H1 (cell line): Measurements from ENCODE around the gene RNU1-4.
"Not testable (repeated sequence)": the region's sequence is repeated elsewhere in the genome, so short reads cannot be mapped to it uniquely, and the experiment has no call there.

Source experiments
- RAD21 ChIP-seq, 2 experiments: IDR thresholded peaks in 1 of 2; conservative IDR thresholded peaks in 1 of 2; 2 replicates each; pipeline ENCODE4 v1.6.1; 2011; ENCODE audit warnings: low read depth in 2 of 2, low read length in 2 of 2, improper control_type of control experiment in 1 of 2, inconsistent platforms in 1 of 2, mild to moderate bottlenecking in 1 of 2, moderate library complexity in 1 of 2
- SIN3A ChIP-seq, 2 experiments: IDR thresholded peaks in 1 of 2; conservative IDR thresholded peaks in 1 of 2; 2 replicates each; pipeline ENCODE4 v1.6.1; 2011 to 2012; ENCODE audit warnings: low read length in 2 of 2, improper control_type of control experiment in 1 of 2, low read depth in 1 of 2, mild to moderate bottlenecking in 1 of 2
- TCF12 ChIP-seq: IDR thresholded peaks from 2 replicates; pipeline ENCODE4 v1.6.1; 2011; ENCODE audit warnings: low read depth, mild to moderate bottlenecking, low read length
- ZNF274 ChIP-seq: IDR thresholded peaks from 2 replicates; pipeline ENCODE4 v1.7.0; 2012; ENCODE audit warnings: low read length, borderline replicate concordance; ENCODE audit errors: extremely low read depth
- TF ChIP-seq, protein P1 (sequence below), 3 experiments: IDR thresholded peaks; 1 replicate in 2 of 3; 2 replicates in 1 of 3; pipeline versions ENCODE4 v1.5.1 to v1.6.1; 2011; ENCODE audit warnings: low read length in 3 of 3, mild to moderate bottlenecking in 3 of 3, inconsistent platforms in 2 of 3, low read depth in 1 of 3, moderate library complexity in 1 of 3; ENCODE audit not compliant: insufficient read depth in 1 of 3; ENCODE audit errors: control extremely low read depth in 1 of 3

DNA sequence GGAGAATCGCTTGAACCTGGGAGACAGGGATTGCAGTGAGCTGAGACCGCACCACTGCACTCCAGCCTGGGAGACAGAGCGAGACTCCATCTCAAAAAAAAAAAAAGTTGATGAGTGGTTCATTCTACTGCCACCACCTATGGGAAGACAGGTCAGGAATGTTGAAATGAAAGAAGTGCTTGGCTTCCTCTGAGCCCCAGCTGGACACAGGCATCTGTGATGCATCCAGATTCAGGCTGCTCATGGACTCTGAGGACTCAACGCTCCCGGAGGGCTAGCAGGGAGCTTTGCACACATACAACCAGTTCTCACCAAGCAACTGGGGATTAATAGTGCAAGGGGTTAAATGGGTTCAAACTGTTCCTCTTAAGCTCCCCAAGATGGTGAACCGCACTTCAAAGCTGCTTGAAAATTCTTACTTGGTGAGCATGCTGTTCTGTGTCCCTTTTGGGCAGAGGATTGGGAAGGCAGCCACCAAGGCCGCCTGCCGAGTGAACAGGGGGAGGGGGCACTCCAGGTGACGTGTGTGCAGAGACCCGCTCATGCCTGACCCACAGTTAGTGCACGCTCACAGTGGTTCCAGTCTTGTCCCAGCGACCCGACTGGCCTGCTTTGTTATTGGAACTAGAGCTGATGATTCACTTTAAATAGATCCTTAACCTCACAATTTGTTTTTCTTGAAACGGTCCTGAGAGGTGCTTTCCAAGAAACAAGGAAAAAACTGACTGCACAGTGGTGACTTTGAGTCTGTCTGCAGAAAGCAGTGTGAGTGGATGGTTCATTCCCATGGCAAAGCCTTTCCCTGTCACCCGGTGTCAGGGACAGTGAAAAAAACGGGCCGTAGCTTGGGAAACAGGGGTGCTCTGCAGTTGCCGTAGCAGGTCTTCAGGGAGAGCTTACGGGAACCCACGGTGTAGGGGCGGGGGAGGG, 32.2 kb downstream of the RNU1-4 start:
- TF ChIP-seq SIN3A (conservative IDR thresholded peaks at IDR 0.05 in 1 of 2, IDR thresholded peaks at IDR 0.05 in 1 of 2; ENCODE audit: low read depth in 1 of 2, low read length in 2 of 2); RAD21 (IDR thresholded peaks at IDR 0.05 in 1 of 2, conservative IDR thresholded peaks at IDR 0.05 in 1 of 2; ENCODE audit: low read depth in 2 of 2, low read length in 2 of 2); TCF12; ZNF274: not testable (repeated sequence)
- TF ChIP-seq, protein P1, sequence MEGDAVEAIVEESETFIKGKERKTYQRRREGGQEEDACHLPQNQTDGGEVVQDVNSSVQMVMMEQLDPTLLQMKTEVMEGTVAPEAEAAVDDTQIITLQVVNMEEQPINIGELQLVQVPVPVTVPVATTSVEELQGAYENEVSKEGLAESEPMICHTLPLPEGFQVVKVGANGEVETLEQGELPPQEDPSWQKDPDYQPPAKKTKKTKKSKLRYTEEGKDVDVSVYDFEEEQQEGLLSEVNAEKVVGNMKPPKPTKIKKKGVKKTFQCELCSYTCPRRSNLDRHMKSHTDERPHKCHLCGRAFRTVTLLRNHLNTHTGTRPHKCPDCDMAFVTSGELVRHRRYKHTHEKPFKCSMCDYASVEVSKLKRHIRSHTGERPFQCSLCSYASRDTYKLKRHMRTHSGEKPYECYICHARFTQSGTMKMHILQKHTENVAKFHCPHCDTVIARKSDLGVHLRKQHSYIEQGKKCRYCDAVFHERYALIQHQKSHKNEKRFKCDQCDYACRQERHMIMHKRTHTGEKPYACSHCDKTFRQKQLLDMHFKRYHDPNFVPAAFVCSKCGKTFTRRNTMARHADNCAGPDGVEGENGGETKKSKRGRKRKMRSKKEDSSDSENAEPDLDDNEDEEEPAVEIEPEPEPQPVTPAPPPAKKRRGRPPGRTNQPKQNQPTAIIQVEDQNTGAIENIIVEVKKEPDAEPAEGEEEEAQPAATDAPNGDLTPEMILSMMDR (IDR thresholded peaks at IDR 0.05; ENCODE audit: control extremely low read depth in 1 of 3, insufficient read depth in 1 of 3, low read depth in 1 of 3, low read length in 3 of 3) = not testable (repeated sequence)
